Measurements from ENCODE around the gene RASGEF1B. TPM values are rescaled to one million over a fixed set of nuclear protein-coding genes. Genes with fewer than 3 reads are reported as not detected.

RASGEF1B gene
- total and polyA plus RNA-seq, 2 of the 4 experiments (the other 2 are of a cell fraction) = 0.09 to 0.36 TPM

- in situ Hi-C loops (cut with MboI; ENCODE audit: low sequenced_read_pairs) = no loop called here
Observed at GRCh38 chr4:81380437-81380836, 91.3 kb downstream of the RASGEF1B start.

More at GRCh38 chr4:81380437-81380836, 91.3 kb downstream of the RASGEF1B start:
- Histone ChIP-seq H2AK9ac (replicated peaks; ENCODE audit: low read depth, low read length, poor library complexity) (no peak overlapping the region), H2BK5ac (ENCODE audit: low read depth, low read length, poor library complexity, severe bottlenecking) (no peak overlapping the region), H3K4me1 (ENCODE audit: control insufficient read depth, insufficient read depth, low read length) (no peaks in the 10 kb centered on the region), H3K79me1 (ENCODE audit: low read depth in 1 of 2, low read length in 2 of 2) (no peaks in the 10 kb centered on the region), H3K36me3 (ENCODE audit: control insufficient read depth, insufficient read depth, low read length) (no peaks in the 10 kb centered on the region), H4K91ac (ENCODE audit: insufficient read depth, low read depth, low read length) (no peak overlapping the region), H3K9me3 (ENCODE audit: control insufficient read depth, insufficient read depth, low read length) (peaks cover 2% of the 10 kb centered on the region; the same call in 1 of the 2 replicates), H2BK20ac (ENCODE audit: low read depth, low read length) (no peak overlapping the region), H3K27ac (ENCODE audit: insufficient read depth, low read length) (no peak overlapping the region), H3K4me3 (ENCODE audit: insufficient read depth, low read depth, low read length) (no peak overlapping the region), H2BK120ac (ENCODE audit: low read depth, low read length) (no peak overlapping the region), H2AK5ac (ENCODE audit: low read depth, low read length) (no peak overlapping the region), H3K4ac (ENCODE audit: low read depth, low read length) (no peak overlapping the region), H2AFZ (replicated peaks; ENCODE audit: low read length, poor library complexity) (no peak overlapping the region), H3K18ac (ENCODE audit: low read depth, low read length) (no peak overlapping the region), H3K9me1 (ENCODE audit: insufficient read depth, low read length) (no peaks in the 10 kb centered on the region), H4K20me1 (ENCODE audit: insufficient read depth, low read length) (no peaks in the 10 kb centered on the region), H3K56ac (ENCODE audit: extremely low read depth, insufficient read depth, low read length) (no peak overlapping the region), H3K4me2 (ENCODE audit: low read depth, low read length) (no peak overlapping the region), H2BK15ac (ENCODE audit: low read depth, low read length) (no peak overlapping the region), H3K23ac (ENCODE audit: low read depth, low read length) (no peak overlapping the region), H4K8ac (ENCODE audit: low read depth in 2 of 2, low read length in 2 of 2) (no peak overlapping the region), H3K27me3 (ENCODE audit: control insufficient read depth, insufficient read depth, low read length) (peaks cover 4% of the 10 kb centered on the region), H4K5ac (ENCODE audit: low read depth, low read length) (no peak overlapping the region), H3K14ac (replicated peaks; ENCODE audit: low read depth, low read length) (no peak overlapping the region), H3K9ac (ENCODE audit: low read depth, low read length) (no peak overlapping the region)
- no peak for DNase-seq
- TF ChIP-seq RCOR1 (IDR thresholded peaks at IDR 0.05; ENCODE audit: insufficient replicate concordance, low read length) = no peak
- no peak for TF ChIP-seq NFE2L2 (IDR thresholded peaks at IDR 0.05; ENCODE audit: low read depth, low read length)
- no peak for TF ChIP-seq POLR2A (IDR thresholded peaks at IDR 0.05; ENCODE audit: low read depth, low read length)
- no peak for TF ChIP-seq SMC3 (IDR thresholded peaks at IDR 0.05; ENCODE audit: low read depth, low read length)
- TF ChIP-seq RFX5 (IDR thresholded peaks at IDR 0.05; ENCODE audit: low read depth, low read length) = no peak
- TF ChIP-seq CEBPB (IDR thresholded peaks at IDR 0.05; ENCODE audit: low read depth, low read length) = no peak
- no peak for TF ChIP-seq CHD1 (IDR thresholded peaks at IDR 0.05; ENCODE audit: low read depth, low read length)
- no peak for TF ChIP-seq BHLHE40 (IDR thresholded peaks at IDR 0.05; ENCODE audit: low read depth, low read length)
- TF ChIP-seq MXI1 (IDR thresholded peaks at IDR 0.05; ENCODE audit: borderline replicate concordance, low read depth, low read length) = no peak
- no peak for TF ChIP-seq MAZ (IDR thresholded peaks at IDR 0.05; ENCODE audit: borderline replicate concordance, low read depth, low read length)
- TF ChIP-seq RAD21 (IDR thresholded peaks at IDR 0.05; ENCODE audit: low read length) = no peak
- no peak for TF ChIP-seq ELK1 (IDR thresholded peaks at IDR 0.05; ENCODE audit: borderline replicate concordance, low read depth, low read length)
- TF ChIP-seq USF2 (IDR thresholded peaks at IDR 0.05; ENCODE audit: low read depth, low read length) = no peak
- no peak for TF ChIP-seq FOS (IDR thresholded peaks at IDR 0.05; ENCODE audit: low read depth, low read length)
- no peak for TF ChIP-seq MAFK (IDR thresholded peaks at IDR 0.05; ENCODE audit: low read depth, low read length)
- no peak for TF ChIP-seq CTCF (conservative IDR thresholded peaks at IDR 0.05; ENCODE audit: low read depth, low read length)
- dilution Hi-C loops (cut with HindIII; ENCODE audit: low sequenced_read_pairs, unreplicated experiment) (no loop called here), intact Hi-C loops (cut with micrococcal nuclease) (no loop called here)
- WGBS, 2 experiments (ENCODE audit: extremely low coverage in 2 of 2, insufficient read length in 1 of 2) = no CpG with 5 or more reads among the region's 2 CpGs
- BruUV-seq (replicated peaks) = no TSS peak
- ChIA-PET POLR2A (ENCODE audit: unreplicated experiment) (no interaction called here), CTCF (no interaction called here)
- ATAC-seq (ENCODE audit: low read depth) = no peak

Data from IMR-90 (cell line).